Mucosa of gallbladder (tissue), 1 donor: ENCODE results near the gene PROK1. TPM values are rescaled to one million over a fixed set of nuclear protein-coding genes. Genes with fewer than 3 reads are reported as not detected.
A peak's percentile ranks its signal among the peaks of the same experiment; 100 is the strongest.

Source experiments
- DNase-seq: peaks from one replicate; pipeline ENCODE4 v3.0.0-alpha.2; 2020; ENCODE audit warnings: low spot score
- total RNA-seq: library from RNA; stranded (reverse); gene quantifications from one replicate; pipeline ENCODE4 v1.2.1, GENCODE V29; 2021
- donor health status: DM: no; HTN: no; CAD: no.

Gene PROK1
- total RNA-seq, 1 donor from 2014 or later = 0.40 TPM

DNA sequence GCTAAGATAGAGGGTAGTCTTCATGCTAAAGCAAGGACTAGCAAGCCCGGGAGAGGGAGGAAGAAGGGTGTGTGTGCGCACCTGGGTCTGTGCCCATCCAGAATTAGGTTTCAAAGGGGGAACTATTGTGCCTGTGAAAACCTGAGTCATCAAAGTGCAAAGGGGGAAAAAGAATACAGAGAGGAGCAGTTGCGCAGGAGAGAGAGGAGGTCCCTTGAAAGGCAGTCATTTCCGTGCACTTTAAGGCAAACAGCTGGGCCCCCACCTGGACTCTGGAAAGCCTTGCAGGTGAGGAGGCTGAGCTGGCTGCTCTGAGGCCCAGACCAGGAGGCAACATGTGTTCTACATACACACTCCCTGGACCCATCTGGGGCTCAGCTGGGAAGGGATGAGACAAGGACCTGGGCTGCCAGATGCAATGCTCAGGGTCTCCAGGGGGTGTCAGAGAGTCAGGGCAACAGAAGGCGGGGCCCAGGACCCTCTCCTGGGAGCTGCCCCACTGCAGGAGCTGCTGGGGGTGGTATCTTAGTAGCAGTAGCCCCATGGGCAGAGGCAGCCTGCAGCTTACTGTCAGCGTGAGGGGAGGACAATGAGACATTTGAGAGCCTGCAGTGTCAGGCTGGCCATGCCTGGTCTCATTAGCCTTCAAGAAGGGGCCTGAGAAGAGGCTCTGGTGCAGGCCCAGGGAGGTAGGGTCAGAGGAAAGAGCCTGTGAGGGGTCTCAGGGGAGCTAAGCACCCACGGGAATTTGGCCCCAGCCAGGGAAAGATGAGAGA lies 14.3 kb downstream of the PROK1 start:
- no peak for DNase-seq

DNA sequence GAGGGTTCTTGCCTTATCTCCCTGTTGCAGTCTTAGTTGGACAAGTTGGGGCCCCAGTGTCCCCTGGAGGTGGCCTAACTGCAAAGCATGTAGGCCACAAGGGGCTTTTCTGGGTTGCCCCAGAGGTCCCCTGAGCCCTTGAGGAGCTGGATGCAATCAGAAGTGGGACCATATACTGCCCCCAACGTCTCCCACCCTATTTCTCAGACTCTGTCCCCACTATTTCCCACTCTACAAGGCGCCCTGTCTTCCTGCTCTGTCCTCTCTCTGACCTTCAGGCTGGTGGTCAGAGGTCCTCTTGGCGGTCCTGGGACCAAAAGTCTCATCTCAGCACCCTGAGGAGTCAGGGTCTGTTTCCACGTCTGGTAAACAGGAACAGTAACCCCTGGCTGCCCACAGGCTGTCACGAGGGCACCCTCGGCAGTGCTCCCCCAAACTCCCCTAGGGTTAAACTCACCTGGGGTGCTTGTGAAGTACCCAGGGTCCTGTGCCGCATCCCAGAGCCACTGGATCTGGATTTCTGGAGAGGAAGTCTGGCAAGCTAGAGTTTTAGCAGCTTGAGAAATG lies 14.9 kb downstream of the PROK1 start:
- no peak for DNase-seq

DNA sequence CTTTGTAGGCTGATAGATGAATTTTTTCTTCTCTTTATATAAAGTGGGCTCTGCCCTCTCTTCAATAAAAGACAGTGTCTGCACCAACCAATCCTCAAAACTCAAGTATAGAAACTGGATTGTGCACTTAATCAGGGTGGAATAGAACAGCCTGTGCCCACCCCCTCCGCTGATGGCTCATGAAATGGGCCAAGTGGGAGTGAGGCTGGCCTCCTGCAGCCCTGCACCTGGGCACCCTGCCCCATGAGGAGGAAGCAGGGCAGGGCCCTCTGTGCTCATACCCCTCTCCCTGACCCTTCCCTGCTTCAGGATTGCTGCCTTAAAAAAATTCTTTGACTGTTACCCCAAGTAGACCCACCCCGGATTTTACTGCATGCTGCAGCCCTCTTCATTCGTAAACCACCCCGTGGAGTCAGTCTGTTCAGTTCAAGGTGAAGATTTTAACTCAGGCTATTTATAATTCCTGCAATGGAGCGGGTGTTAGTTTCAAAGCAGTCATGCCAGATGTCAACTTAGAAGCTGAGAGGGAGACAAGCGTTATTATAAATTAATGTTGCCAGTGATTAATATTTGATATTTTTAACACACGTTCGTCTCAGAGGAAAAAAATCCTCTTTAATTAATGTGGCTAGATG lies 15.8 kb downstream of the PROK1 start:
- no peak for DNase-seq

DNA sequence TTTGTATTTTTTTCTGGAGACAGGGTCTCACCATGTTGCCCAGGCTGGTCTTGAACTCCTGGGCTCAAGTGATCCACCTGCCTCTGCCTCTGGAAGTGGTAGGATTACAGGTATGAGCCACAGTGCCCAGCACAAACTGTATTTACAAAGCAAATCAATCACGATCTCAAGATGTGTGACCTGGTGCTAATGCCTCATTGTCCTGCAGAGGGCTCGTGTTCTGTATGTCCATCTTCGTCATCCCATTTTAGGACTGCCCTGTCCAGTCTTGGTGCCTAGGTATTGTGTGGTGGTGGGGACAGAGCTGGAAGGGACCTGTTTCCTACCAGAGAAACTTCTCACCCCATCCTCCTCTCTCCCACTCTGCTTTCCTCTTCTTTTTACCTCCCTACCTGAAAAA lies 20.2 kb downstream of the PROK1 start:
- no peak for DNase-seq

DNA sequence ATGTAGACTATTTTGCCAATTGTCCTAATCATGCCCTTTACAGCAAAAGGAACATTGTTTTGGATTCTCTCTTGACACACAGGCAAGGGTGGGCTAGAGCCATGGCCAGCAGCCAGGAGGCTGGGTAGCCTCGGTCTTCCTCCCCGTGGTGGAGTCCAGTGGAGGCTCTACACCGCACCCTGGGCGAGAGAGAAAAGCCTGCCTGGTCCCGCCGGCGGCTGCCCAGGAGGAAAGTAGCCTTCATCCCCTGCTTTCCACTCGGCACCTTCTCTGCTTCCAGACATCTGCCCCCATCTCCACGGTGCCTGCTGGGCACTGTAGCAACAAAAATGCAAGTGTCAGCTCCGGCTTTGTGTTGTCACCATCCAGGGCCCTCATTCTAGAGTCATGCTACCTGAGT lies 21.6 kb downstream of the PROK1 start:
- DNase-seq = no peak

DNA sequence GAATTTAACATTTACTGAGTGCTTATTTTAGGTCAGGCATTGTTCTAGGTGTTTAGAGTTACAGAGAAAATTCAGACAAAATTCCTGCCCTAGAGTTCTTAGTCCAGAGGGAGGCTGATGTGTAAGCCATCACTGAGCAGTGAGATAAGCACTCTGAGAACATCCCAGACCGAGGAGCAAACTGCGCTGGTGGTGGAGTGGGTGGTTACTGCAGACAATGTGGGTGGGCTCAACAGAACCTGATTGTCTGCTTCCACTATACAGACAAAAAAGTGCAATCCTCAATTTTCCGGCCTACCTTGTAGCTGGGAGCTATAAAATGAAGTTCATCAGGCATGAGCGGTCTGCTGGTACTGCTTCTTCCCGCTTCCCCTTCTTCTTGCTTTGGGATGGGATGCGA lies 23.5 kb downstream of the PROK1 start:
- DNase-seq = no peak

DNA sequence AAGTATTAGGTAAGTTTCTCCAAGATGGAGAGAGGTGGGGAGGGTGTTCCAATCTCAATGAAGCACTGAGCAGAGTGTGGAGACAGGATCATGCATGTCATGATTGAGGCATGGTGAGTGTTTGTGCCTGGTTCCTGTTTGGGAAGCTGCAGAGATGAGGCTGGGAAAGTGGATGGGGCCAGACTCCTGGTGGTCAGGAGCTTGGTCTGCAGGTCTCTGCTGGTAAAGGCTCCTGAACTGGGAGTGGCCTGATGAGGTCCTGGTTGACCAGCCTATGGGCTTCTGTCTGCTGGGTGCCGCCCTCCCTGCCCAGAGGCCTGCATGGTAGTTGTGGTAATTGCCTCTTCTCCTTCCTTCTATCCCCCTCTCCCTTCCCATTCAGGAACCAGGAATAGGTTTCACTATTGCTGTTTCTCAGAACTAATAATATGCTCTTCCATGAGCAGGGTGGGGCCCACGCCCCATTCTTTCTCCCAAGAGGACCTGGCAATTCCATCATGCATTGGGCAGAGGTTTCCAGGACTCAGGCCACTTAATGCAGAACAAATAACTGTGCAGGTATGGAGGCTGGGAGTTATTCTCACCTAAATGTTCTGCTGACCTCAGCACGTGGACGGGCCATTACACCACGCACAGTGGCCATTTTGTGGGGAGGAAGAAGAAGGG lies 24.5 kb downstream of the PROK1 start:
- no peak for DNase-seq

DNA sequence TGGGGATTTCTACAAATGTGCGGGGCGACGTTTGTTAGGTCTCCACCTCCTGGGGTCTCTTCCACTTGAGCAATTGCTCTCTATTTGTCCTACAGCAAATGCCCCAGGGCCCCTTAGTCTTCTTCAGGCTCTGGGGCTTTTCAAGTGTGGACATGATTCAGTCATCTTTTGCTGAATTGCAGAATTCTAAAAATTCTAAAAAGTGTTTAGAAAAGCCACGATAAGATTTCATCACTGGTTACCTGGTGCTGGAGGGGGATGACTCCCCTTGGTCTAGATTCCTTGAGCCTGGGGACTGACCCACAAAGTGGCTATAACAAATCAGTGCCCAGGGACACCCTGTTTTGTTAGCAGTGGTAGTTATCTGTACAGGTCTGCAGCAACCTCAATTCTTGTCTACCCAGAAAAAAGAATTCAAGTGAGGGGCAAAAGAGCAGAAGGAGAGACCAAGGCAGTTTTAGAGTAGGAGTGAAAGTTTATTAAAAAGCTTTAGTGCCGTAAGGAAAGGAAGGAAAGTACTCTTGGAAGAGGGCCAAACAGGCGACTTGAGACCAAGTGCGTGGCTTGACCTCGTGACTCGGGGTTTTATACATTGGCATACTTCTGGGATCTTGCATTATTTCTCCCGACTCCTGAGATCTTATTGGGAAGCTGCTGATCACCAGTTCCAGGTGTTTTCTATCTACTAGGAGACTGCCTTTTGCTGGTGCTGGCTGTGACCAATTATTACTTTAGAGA lies 25.2 kb downstream of the PROK1 start:
- DNase-seq = no peak

DNA sequence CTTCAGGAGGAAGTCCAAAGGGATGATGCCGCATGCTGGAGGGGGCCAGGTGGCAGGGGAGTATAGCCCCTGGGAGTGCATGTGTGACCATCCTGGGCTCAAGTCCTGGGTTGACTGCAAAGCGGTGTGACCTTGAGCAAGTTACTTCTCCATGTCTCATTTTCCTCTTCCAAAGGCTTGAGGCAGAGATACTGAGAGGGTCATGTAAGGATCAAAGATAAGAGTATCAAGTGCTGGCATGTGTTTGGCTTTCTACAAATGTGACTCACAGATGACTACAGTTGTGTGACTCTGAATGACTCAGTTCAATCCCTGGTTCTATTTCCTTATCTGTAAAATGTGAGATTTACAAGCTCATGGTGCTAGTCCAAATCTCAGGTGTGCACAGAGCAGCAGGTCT lies 26.1 kb downstream of the PROK1 start:
- DNase-seq = peak; percentile 19

DNA sequence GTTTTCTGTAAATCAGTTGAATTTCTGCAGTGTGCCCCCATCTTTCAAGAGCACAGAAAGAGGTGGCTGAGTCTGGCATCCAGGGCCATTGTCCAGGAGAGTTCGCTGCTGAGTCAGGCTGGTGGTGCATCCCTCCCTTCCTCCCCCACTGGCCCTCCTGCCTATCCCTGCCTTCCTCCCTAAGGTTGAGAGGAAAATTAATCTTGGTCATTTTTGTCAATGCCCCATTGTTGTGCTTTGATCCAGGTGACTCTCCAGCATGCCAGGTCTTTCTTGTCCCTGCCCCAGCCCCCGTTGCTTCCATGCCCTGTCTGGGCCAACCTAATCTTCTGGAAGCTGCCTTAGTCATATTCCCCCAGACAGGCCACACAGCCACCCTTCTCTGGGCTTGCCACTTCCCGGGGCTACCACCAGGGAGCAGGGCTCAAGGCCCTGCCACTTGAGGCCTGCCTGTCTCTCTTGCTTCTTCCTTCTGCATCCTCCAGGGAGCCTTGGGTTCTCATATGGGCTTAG lies 26.6 kb downstream of the PROK1 start:
- DNase-seq = no peak

DNA sequence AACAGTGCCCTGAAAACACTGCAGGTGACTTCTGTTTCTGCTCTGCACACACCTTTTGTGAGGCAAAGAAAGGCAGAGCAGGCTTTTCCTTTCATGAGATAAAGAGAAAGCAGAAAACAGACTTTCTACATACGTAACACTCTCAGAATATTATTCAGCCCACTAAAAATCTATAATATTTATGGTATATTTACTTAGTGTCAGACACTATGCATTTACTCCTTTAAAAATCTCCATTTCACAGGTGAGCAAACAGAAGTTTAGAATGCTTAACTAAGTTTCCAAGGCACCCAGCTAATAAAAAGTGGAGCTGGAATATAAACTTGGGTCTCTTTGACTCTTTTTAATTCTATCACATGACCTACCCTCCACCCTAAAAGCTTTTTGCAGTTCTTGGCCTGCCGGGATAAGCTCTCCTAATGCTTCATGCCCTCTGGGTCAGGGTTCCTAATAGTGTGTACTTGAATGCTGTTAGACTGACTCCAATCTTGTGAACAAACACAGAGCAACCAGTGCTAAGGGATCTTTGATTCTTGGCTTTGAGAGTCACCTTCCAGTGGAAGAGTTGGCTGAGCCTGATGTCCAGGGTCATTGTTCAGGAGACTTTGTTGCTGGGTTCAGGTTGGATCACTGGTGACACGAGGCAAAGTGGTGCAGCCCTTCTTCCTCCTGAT lies 27.2 kb downstream of the PROK1 start:
- DNase-seq = no peak

DNA sequence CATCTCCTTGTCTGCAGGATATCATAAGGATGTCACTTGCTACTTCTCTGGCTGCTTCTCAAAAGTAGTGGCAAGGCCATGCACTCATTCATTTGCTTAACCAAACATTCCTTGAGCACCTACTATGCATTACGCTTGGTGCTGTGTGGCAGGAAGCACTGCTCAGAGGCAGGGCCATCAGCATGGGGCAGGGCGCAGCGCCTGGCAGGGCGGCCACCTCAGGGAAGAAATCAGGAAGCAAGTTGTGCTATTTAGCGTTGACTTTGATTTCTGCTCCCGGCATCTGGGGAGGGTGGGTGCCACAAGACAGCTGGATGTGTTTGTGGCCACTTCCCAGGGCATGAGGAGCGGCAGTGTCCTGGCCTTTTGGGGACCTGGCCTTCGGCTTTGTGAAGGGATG lies 27.9 kb downstream of the PROK1 start:
- DNase-seq = no peak

DNA sequence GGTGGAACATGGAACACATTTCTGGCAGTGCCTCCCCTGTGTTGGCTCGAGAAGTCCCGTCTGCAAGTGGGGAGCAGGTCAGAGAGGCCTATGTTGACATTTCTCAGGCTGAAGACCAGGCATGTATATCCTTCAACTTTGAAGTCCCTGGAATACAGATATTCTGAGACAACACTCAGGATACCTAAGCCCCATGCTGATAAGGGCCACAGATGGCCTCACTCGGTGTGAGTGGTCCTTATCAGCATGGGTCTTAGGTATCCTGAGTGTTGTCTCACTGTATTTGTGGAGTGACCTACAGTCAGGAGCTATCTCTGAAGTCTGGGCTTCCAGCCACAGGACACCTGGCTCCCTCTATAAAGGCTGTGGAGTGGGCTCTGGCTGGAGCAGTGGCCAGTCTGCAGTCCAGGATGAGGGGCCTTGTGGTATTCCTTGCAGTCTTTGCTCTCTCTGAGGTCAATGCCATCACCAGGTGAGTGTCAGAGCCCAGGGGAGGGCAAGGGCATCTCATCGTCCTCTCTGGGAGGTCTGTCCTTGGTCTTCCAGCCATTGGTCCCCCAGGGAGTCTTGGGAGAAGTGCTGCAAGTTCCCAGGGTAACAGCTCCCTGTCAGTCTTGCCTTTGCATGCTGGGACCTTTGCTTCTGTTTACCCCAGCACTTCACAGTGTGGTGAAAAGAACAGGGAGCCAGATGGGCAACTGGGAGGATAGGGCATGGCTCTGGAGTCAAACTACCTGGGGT lies 29.6 kb downstream of the PROK1 start:
- no peak for DNase-seq

DNA sequence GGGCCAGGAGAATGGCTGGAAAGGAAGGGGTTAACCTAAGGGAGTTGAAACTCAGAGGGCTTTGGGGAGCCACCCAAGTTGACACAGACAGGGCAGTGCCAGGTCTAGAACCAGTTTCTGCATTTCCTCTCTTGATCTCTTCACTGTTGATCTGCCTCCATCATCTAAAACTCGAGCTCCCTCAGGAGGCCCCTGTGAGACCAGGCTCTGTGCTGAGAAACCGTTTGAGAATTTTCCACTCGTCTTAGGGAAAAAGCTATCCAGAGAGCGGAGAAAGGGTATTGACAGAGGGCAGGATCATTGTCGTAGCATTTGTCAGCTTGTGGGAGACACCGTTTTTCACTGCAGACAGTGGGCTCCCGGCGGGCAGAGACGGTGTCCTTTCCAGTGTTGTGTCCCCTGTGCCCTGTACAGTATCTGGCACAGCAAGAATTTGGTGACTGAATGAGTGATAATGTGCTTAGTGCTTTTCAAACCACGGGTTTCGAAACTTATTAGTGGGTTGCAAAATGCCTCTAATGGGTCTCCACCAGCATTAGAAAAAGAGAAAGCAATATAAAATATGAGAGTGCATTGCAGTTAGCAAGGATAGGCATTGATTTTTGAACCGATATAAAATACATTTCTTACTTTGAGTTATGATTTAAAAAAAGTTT lies 31.1 kb downstream of the PROK1 start:
- no peak for DNase-seq

DNA sequence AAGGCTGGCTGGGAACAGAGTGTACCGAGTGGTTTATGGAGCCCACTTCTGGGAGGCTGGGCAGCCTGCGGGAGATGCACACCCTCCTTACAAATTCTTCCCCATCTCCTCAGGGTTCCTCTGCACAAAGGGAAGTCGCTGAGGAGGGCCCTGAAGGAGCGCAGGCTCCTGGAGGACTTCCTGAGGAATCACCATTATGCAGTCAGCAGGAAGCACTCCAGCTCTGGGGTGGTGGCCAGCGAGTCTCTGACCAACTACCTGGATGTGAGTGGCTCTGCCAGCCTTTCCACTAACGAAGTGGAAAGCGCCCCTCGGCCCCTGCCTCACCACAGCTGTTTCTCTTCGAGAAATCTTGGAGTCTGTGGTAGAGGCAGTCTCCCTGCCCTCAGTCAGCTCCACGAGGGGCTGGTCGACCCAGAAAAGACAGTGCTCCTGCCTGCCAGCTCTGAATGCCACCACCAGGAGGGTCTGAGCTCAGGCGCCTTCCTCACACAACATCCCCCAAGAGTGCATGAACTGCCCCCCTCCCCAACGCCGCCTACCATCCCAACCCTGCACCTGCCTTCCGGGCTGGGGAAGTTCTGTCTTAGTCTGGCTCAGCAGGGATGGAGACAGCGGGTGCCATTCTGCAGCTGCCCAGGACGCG lies 31.8 kb downstream of the PROK1 start:
- DNase-seq = no peak

DNA sequence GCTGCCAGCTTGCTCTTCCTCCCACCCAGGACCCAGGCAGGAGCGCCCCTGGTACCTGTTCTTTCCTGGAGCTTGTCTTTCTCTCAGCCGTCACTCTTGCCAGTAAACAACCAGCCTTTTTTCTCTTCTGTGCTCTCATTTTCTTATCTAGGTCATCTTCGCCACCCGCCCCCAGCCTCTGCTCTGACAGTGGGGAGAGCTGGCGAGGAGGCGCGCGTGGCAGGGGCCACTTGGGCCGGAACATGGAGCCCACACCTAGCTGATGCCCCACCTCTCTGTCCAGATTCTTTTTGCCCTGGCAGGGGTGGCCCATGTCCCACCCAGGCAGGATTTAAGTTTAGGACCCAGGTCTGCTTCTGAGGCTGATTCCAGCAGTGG lies 32.3 kb downstream of the PROK1 start:
- DNase-seq = no peak

DNA sequence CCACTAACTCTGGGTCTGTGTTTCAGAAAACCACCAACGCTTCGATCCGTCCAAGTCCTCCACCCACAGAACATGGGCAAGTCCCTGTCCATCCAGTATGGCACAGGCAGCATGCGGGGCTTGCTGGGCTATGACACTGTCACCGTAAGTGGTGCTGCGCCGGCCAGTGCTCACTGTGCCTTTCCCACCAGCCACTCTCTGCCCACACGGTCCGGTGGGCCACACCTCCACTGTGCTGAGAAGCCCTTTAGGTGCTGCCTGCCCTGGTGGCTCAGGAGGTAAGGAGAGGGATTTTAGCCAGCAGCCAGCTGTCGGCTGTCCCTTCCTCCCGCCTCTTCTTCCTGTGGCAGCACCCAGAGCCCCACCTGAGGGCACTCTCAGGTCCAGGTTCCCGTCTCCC lies 33.9 kb downstream of the PROK1 start:
- no peak for DNase-seq

DNA sequence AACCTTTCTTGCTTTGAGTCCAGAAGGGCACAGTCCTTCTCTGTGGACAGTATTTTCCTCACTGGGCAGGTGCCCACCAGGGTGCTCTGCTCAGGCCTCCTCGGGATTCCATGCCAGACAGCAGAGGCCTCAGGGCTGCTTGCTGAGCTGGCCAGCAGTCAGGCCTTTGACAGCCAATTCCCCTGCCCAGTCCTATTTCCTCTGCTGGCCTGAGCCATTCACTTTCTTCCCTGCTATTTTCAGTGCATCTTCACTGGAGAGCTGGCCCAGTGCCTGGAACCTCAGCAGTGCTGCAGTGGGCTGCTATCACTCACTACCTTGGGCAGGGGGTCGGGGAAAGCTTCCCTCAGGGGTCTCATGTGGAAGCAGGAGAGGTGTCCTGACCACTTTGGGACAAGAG lies 34.8 kb downstream of the PROK1 start:
- no peak for DNase-seq

DNA sequence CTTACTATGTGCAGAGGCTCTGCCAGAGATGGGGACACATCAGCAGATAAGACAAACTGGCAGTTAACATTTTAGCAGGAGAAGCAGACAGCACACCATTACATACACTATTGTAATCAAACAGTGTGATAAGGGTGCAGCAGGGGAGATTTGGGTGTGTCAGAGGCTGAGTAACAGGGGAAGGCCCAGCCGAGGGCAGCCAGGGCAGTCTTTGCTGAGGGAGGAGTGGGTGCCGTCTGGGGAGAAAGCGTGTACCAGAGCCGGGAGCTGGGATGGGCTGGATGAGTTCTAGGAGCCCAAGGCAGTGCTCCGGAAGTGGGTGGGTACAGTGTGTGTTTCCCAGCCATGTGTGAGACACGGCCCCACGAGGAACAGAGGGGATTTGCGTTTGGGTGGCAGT lies 36.8 kb downstream of the PROK1 start:
- no peak for DNase-seq

DNA sequence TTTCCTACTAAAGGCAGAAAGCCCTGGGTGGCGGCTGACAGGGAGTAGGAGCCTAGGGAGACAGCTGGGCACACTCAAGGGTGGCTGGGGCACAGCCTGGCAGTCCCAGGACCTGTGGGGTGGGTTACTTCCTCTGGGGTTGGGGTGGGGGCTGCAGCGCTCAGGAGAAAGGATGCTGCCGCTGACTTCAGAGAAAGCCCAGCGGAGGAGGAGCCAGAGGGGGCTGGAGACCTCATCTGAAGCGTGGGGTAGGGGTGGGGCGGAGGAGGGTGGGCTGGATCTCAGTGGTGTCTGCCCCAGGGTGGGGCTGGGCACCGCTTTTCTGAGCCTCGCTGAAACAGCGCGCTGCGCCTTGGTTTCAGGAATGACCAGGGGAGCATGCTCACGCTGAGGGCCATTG lies 37.2 kb downstream of the PROK1 start:
- no peak for DNase-seq
